ENCODE results near the gene KIF16B.

Gene KIF16B

GRCh38 chr20:16434062-16434664, 139.1 kb downstream of the KIF16B start:
- ChIA-PET POLR2A (no interaction called here), CTCF (interaction anchor here (0.6 to 1.7 kb wide), 3 partner anchors 18 to 399 kb away, joined by 3 to 4 read pairs (median 4); no protein-coding TSS in a partner anchor)
- H3K9me3 ChIP-seq (ENCODE audit: control insufficient read depth, insufficient read depth, low read depth, low read length), result no peaks in the 10 kb centered on the region
- H3K4me3 ChIP-seq (ENCODE audit: low read depth, low read length), result no peak overlapping the region
- H3K27ac ChIP-seq (ENCODE audit: extremely low read depth, low read depth, low read length), result no peak overlapping the region
- peaks cover 0 to 2% of the 10 kb centered on the region in 2 experiments; a peak in 1 of 3 replicates for H3K36me3 ChIP-seq (ENCODE audit: control insufficient read depth in 2 of 2, insufficient read depth in 1 of 2, low read length in 2 of 2)
- TF ChIP-seq INSM2 (tag by site-specific recombination; IDR thresholded peaks at IDR 0.05), result no peak
- TF ChIP-seq ZNF777 (tag by site-specific recombination; IDR thresholded peaks at IDR 0.05; ENCODE audit: borderline replicate concordance), result no peak
- TF ChIP-seq ZNF175 (tag by site-specific recombination; IDR thresholded peaks at IDR 0.05), result no peak
- TF ChIP-seq GFI1B (tag by site-specific recombination; IDR thresholded peaks at IDR 0.05), result no peak
- TF ChIP-seq PATZ1 (tag by site-specific recombination; IDR thresholded peaks at IDR 0.05), result no peak
- TF ChIP-seq KLF17 (tag by site-specific recombination; IDR thresholded peaks at IDR 0.05), result no peak
- no peak for TF ChIP-seq BCL6B (tag by site-specific recombination; IDR thresholded peaks at IDR 0.05)
- TF ChIP-seq PBX3 (CRISPR knock-in tag; IDR thresholded peaks at IDR 0.05), result no peak
- no peak for TF ChIP-seq ZNF16 (tag by site-specific recombination; IDR thresholded peaks at IDR 0.05; ENCODE audit: low read depth)
- no peak for TF ChIP-seq HOXA7 (CRISPR knock-in tag; IDR thresholded peaks at IDR 0.05; ENCODE audit: borderline replicate concordance)
- TF ChIP-seq SALL2 (tag by site-specific recombination; IDR thresholded peaks at IDR 0.05; ENCODE audit: borderline replicate concordance), result no peak
- TF ChIP-seq ZBTB8A (tag by site-specific recombination; IDR thresholded peaks at IDR 0.05), result no peak
- TF ChIP-seq ZNF704 (tag by site-specific recombination; IDR thresholded peaks at IDR 0.05), result no peak
- no peak for TF ChIP-seq ZNF433 (tag by site-specific recombination; IDR thresholded peaks at IDR 0.05; ENCODE audit: low read depth)
- no peak for TF ChIP-seq ZNF654 (tag by site-specific recombination; IDR thresholded peaks at IDR 0.05; ENCODE audit: low read depth)
- TF ChIP-seq ZBTB6 (tag by site-specific recombination; IDR thresholded peaks at IDR 0.05), result no peak
- no peak for TF ChIP-seq ZNF580 (tag by site-specific recombination; IDR thresholded peaks at IDR 0.05)
- TF ChIP-seq SP3 (tag by site-specific recombination; IDR thresholded peaks at IDR 0.05), result no peak
- no peak for TF ChIP-seq YY1 (tag by site-specific recombination; IDR thresholded peaks at IDR 0.05)
- H3K4me1 ChIP-seq (ENCODE audit: control insufficient read depth, insufficient read depth, low read length), result no peaks in the 10 kb centered on the region

Measured in HEK293 (cell line).